Retina (tissue), 1 donor: ENCODE data around the gene JTB.

Experiments used
- DNase-seq: peaks from one replicate; pipeline ENCODE4 v3.0.0-alpha.2; 2016

JTB gene

GRCh38 chr1:153978274-153978909 is 918 bp upstream of the JTB start:
- DNase-seq: no peak

- no peak for DNase-seq
Observed at GRCh38 chr1:153976819-153977249, 640 bp downstream of the JTB start.

GRCh38 chr1:153973525-153973924 is 3.9 kb downstream of the JTB start:
- no peak for DNase-seq

GRCh38 chr1:153973071-153973470 is 4.4 kb downstream of the JTB start:
- DNase-seq: no peak

GRCh38 chr1:153970346-153970745 is 7.1 kb downstream of the JTB start:
- no peak for DNase-seq

- DNase-seq: no peak
Observed at GRCh38 chr1:153968972-153969371, 8.5 kb downstream of the JTB start.

- peak; percentile 50 for DNase-seq
Observed at GRCh38 chr1:153968408-153968807, 9.1 kb downstream of the JTB start.

GRCh38 chr1:153968000-153968363 is 9.5 kb downstream of the JTB start:
- DNase-seq: no peak

GRCh38 chr1:153967107-153967999 is 10.1 kb downstream of the JTB start, which contains the start of gene CREB3L4:
Gene CREB3L4, plus strand, starts transcription at chr1:153967902. Its CDS starts 624 bp downstream, at chr1:153968526.
- DNase-seq: peak; percentile 97

- no peak for DNase-seq
Observed at GRCh38 chr1:153963850-153964331, 13.6 kb downstream of the JTB start.

GRCh38 chr1:153963030-153963849 is 14.2 kb downstream of the JTB start, which contains the start of gene SLC39A1:
Gene SLC39A1, minus strand, starts transcription at chr1:153963537. Its CDS starts 822 bp downstream, at chr1:153962715.
- peak; percentile 95 for DNase-seq

- DNase-seq: no peak
Observed at GRCh38 chr1:153962088-153963029, 15.1 kb downstream of the JTB start.

GRCh38 chr1:153961421-153961820 is 16.1 kb downstream of the JTB start:
- no peak for DNase-seq

GRCh38 chr1:153960206-153960605 is 17.3 kb downstream of the JTB start:
- no peak for DNase-seq

GRCh38 chr1:153959454-153959853 is 18.0 kb downstream of the JTB start:
- no peak for DNase-seq

- DNase-seq: no peak
Observed at GRCh38 chr1:153958961-153959260, 18.6 kb downstream of the JTB start.

GRCh38 chr1:153958111-153958960 is 19.1 kb downstream of the JTB start, which contains the start of gene CRTC2:
Gene CRTC2, minus strand, starts transcription at chr1:153958612. Its CDS starts 115 bp downstream, at chr1:153958497.
- DNase-seq: peak; percentile 100

GRCh38 chr1:153957744-153958110 is 19.7 kb downstream of the JTB start:
- no peak for DNase-seq

- no peak for DNase-seq
Observed at GRCh38 chr1:153956997-153957715, 20.3 kb downstream of the JTB start.

- DNase-seq: no peak
Observed at GRCh38 chr1:153954826-153955225, 22.6 kb downstream of the JTB start.
